B cell (primary cell): ENCODE results near the gene PILRB.

ENCODE experiments used
- CTCF ChIP-seq: fragments of 200-600 bp; IDR thresholded peaks from one replicate; pipeline ENCODE4 v1.8.0; 2022; ENCODE audit warnings: antibody characterized with exemption, mild to moderate bottlenecking
- EZH2 ChIP-seq: IDR thresholded peaks from 2 replicates; pipeline ENCODE4 v1.6.1; 2012; ENCODE audit warnings: borderline replicate concordance, low read depth, mild to moderate bottlenecking, moderate library complexity, low read length; ENCODE audit not compliant: insufficient read depth, poor library complexity, severe bottlenecking

GRCh38 chr7:100353685-100354330 lies 4.1 kb upstream of the PILRB start:
- TF ChIP-seq CTCF (no peak), EZH2 (no peak)
